ENCODE results near the gene TNNI3.
"Not testable (repeated sequence)": the region's sequence is repeated elsewhere in the genome, so short reads cannot be mapped to it uniquely, and the experiment has no call there.

TNNI3 gene

GRCh38 chr19:55172741-55173140 is 15.2 kb upstream of the TNNI3 start:
- no peak for DNase-seq

GRCh38 chr19:55172318-55172717 is 14.8 kb upstream of the TNNI3 start:
- DNase-seq, result not testable (repeated sequence)

GRCh38 chr19:55171440-55171839 is 13.9 kb upstream of the TNNI3 start:
- DNase-seq, result no peak

DNA sequence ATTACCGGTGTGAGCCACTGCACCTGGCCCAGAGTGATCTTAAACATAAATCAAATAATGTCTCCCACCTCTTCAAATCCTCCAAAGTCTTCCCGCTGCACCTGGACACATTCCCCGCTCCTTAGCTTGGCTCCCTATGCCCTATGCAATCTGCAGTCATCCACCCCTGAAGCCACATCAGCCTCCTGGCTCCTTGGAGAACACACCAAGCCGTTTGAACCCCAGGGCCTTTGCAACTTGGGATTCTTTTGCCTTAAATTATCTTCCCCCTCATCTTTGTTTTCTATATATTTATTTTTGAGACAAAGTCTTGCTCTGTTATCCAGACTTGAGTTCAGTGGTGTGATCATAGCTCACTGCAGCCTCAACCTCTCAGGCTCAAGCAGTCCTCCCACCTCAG is 11.6 kb upstream of the TNNI3 start:
- no peak for DNase-seq

- peak; percentile 99 for DNase-seq
These were observed 9.2 kb upstream of the TNNI3 start, which contains the start of gene DNAAF3 for GRCh38 chr19:55166530-55167268. Gene DNAAF3, minus strand, starts transcription at chr19:55166613. Its CDS starts 200 bp downstream, at chr19:55166413.

DNA sequence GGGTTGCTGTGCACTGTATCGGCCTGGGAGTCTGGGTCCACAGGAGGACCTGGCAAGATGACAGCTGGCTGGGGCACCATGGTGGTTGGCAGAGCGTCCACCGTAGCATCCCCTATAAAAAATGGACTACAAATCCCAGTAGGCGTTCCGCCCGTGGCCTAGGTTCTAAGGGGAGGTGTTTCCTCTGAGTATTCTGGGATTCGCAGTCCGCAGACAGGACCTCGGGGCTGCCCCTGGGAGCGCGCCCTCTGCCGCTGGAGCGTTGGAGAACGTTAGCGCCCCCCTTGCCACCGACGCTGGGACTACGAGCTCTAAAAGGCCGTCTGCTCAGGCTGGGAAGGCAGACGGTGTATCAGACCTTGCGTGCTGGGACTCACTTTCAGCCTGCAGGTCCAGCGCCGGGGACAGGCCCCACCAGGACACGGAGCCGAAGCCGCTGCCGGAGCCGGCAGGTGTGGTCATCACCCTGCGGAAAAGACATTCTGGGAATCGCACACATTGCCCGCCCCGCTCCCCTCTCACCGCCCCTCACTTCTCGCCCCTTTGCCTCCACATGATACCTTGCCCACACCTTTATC is 8.5 kb upstream of the TNNI3 start:
- peak; percentile 87 for DNase-seq

DNA sequence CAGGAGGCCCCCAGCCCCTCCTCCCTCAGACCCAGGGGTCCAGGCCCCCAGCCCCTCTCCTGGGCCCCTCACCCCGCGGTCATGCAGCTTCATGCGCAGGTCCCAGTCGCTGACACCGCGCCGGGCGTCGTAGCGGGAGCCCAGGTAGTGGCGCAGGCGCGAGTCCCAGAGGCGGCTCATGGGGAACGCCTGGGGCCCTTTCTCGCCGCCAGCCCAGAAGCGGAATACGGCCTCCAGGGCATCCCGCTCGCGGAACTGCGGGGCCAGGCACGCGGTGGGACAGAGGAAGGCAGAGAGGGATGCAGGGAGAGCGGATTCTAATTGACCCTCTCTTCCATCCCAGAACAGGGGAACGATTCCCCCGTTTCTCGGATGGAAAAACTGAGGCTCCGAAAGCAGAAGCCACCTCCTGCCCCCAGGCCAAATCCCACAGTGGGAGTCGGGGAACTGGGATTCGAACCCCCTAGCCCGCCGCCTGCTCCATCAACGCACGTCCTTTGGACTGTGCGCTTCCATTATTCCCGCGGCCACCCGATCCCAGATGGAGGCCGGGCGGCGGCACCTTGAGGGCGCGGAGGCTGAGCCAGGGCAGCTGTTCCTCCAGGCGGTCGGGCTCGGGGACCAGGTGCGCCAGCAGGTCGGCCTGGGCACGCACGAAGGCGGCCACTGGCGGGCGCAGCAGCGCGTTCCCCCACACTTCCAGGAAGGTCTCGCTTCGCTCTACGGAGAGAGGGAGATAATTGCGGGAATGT is 4.2 kb upstream of the TNNI3 start:
- no peak for DNase-seq

- DNase-seq, result no peak
These were observed 3.4 kb upstream of the TNNI3 start for GRCh38 chr19:55160986-55161365.

GRCh38 chr19:55160128-55160985 is 2.8 kb upstream of the TNNI3 start:
- DNase-seq, result peak; percentile 99

DNA sequence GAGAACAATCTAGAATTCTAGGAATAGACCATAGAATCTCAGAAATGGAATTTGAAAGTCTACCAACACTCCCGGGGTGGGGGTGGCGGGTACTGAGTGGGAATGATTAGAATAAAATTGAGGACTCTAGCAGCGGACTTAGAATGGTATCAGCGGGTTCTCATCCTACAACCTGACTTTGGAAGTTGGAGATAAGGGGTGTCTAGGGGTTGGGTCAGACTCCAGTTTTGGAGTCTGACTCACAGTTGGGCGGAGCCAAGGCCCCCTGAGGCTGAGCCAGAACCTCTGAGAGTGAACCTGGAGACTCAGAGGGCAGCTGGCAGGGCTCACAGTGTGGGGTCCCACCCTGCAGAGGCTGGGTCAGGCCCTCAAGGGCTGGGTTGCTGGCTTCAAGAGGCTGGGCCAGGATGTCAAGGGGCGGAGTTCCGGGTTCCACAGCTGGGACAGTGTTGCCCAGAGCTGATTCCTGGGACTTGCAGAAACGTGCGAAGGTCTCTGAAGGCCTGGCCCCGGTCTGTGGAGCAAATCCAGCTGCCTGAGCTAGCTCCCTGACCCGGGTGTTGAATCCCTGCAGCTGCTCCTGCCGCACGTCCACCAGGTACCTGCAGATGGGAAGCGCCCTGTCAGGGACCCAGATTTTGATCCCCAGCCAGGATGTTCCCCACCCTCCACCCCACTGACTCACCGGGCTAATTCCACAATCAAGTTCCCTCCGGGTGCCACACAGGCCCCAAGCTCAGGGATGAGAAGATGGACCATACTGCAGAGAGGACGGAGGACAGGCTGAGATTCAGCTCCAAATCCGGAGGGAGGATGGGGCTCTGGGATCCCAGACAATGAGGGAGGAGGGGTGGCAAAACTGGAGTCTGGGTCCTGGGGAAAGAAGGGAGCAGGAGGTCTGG is 1.6 kb upstream of the TNNI3 start:
- peak; percentile 36 for DNase-seq

GRCh38 chr19:55158423-55158822 is 891 bp upstream of the TNNI3 start:
- no peak for DNase-seq

- DNase-seq, result peak; percentile 96
These were observed 1.1 kb downstream of the TNNI3 start for GRCh38 chr19:55156202-55157063.

- not testable (repeated sequence) for DNase-seq
These were observed 1.7 kb downstream of the TNNI3 start for GRCh38 chr19:55155784-55156183.

DNA sequence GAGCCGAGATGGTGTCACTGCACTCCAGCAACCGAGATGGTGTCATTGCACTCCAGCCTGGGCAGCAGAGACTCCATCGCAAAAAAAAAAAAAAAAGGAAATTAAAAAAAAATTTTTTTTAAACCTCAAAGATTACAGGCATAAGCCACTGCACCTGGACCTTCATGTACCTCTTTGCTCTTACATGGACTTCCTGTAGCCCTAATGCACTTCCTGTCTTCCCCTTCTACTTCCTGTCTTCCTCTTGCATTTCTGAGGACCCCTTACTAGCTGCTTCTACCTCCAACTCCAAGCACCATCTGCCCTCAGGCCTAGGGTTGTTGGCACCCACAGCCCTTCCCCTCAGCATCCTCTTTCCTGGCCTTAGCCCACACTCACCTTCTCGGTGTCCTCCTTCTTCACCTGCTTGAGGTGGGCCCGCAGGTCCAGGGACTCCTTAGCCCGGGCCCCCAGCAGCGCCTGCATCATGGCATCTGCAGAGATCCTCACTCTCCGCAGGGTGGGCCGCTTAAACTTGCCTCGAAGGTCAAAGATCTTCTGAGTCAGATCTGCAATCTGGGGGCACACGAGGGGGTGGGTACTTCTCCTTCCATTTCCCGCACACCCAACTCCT is 3.8 kb downstream of the TNNI3 start:
- DNase-seq, result no peak

GRCh38 chr19:55152017-55152416 is 5.5 kb downstream of the TNNI3 start:
- no peak for DNase-seq

GRCh38 chr19:55149078-55150003 is 8.2 kb downstream of the TNNI3 start, which contains the start of gene TNNT1:
Gene TNNT1, minus strand, starts transcription at chr19:55149206. Its CDS starts 2,049 bp downstream, at chr19:55147157.
- DNase-seq, result no peak

- no peak for DNase-seq
These were observed 9.8 kb downstream of the TNNI3 start for GRCh38 chr19:55147545-55148251.

DNA sequence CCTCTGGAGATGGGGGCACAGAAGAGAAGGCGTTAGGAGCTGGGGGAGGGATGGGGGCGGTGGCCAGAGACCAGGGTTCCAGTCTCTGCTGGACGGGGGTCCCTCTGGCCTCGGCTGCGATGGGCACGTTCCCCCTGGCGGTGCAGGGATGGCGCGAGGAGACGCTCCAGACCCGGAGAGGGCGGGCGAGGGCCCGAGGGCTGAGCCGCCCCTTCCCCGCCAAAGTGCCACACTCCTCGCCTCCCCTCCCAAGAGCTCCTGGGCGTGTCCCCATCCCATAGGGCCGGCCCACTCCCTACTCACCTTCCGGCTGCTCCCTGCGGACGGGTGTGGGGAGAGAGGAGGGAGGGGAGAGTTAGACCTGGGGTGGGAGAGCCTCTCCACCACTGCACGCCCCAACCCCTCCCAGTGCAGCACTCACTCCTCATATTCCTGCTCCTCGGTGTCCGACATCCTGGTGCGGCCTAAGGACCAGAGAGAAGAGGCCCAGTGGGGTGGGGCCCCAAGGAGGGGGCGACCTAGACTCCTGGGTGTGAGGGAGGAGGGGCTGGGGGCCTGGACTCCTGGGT is 10.7 kb downstream of the TNNI3 start:
- DNase-seq, result peak; percentile 92
